Naive thymus-derived CD8-positive, alpha-beta T cell (primary cell): ENCODE results near the gene TULP4. TPM values are rescaled to one million over a fixed set of nuclear protein-coding genes. Genes with fewer than 3 reads are reported as not detected.

Source experiments
- ATAC-seq, 2 donors: fragments of 150-1000 bp; cut with Tn5 transposase in 1 of 2; sonication (Bioruptor Pico), chemical (Tn5 transposase) in 1 of 2; 1 replicate in 1 of 2; 2 replicates in 1 of 2; pipeline ENCODE4 v1.10.0; 2021; ENCODE audit warnings: mild to moderate bottlenecking in 2 of 2, moderate library complexity in 2 of 2
- POLR2A ChIA-PET: fragments of 350-600 bp; sonication (Branson Sonifier 250); formaldehyde crosslinking; loops from one replicate; lab custom pipeline; 2021; ENCODE audit warnings: antibody characterized with exemption; lab: Charles Lee
- DNase-seq, 10 donors: peaks; one replicate each; pipeline versions ENCODE4 v3.0.0 to v3.0.0-alpha.2; 2020 to 2022
- H3K27ac Mint-ChIP-seq, 10 donors: one replicate each; pipeline ENCODE4 v1.8.0; 2020 to 2022; ENCODE audit warnings: mild to moderate bottlenecking in 10 of 10, mixed read lengths in 10 of 10, moderate library complexity in 4 of 10, inconsistent platforms in 1 of 10
- H3K27me3 Mint-ChIP-seq, 5 donors: one replicate each; pipeline ENCODE4 v1.8.0; 2021 to 2022; ENCODE audit warnings: mixed read lengths in 5 of 5
- H3K36me3 Mint-ChIP-seq, 3 donors: one replicate each; pipeline ENCODE4 v1.8.0; 2020 to 2022; ENCODE audit warnings: mixed read lengths in 3 of 3, mild to moderate bottlenecking in 2 of 3, inconsistent platforms in 1 of 3
- H3K4me1 Mint-ChIP-seq, 4 donors: one replicate each; pipeline ENCODE4 v1.8.0; 2021 to 2022; ENCODE audit warnings: mixed read lengths in 4 of 4
- H3K4me3 Mint-ChIP-seq, 10 donors: one replicate each; pipeline ENCODE4 v1.8.0; 2020 to 2022; ENCODE audit warnings: mild to moderate bottlenecking in 10 of 10, mixed read lengths in 10 of 10, moderate library complexity in 6 of 10, inconsistent platforms in 1 of 10
- H3K9me3 Mint-ChIP-seq, 9 donors: one replicate each; pipeline ENCODE4 v1.8.0; 2020 to 2022; ENCODE audit warnings: mixed read lengths in 9 of 9, mild to moderate bottlenecking in 3 of 9, inconsistent platforms in 1 of 9, moderate library complexity in 1 of 9
- polyA plus RNA-seq, 3 donors: library from polyadenylated mRNA; unstranded; fragments of 300-500 nt; fragmentation: Illumina TruSeq; gene quantifications; one replicate each; pipeline ENCODE4 v1.2.3, GENCODE V29; 2021
- total RNA-seq, 8 experiments: library from RNA in 2 of 8; stranded (reverse) in 2 of 8; gene quantifications; one replicate each; pipeline ENCODE4 v1.2.3 and lab custom pipeline; 2021 to 2026

The TULP4 gene
- total and polyA plus RNA-seq, 5 experiments from 2014 or later: 18.9 to 59.5 (median 25.8) TPM

GRCh38 chr6:158419339-158419909 lies 107.2 kb downstream of the TULP4 start:
- Mint-ChIP-seq H3K27ac (no peak overlapping the region), H3K9me3 (peaks cover 0 to 9% (median 4%) of the 10 kb centered on the region in 9 donors), H3K4me3 (no peak overlapping the region), H3K4me1 (no peaks in the 10 kb centered on the region), H3K36me3 (peaks cover 14 to 41% (median 20%) of the 10 kb centered on the region in 3 donors), H3K27me3 (no peaks in the 10 kb centered on the region)
- DNase-seq (no peak), ATAC-seq (no peak)
- POLR2A ChIA-PET: no interaction called here

- no peak for ATAC-seq
- Mint-ChIP-seq H3K36me3 (peaks cover 12 to 39% (median 19%) of the 10 kb centered on the region in 3 donors), H3K27me3 (no peaks in the 10 kb centered on the region), H3K9me3 (peaks cover 0 to 10% (median 6%) of the 10 kb centered on the region in 9 donors), H3K27ac (no peak overlapping the region), H3K4me1 (no peaks in the 10 kb centered on the region), H3K4me3 (no peak overlapping the region)
- POLR2A ChIA-PET: no interaction called here
- no peak for DNase-seq
Measured at GRCh38 chr6:158421381-158421780, 109.1 kb downstream of the TULP4 start.

- POLR2A ChIA-PET: no interaction called here
- H3K36me3 Mint-ChIP-seq: peaks cover 3 to 30% (median 12%) of the 10 kb centered on the region in 3 donors
- no peak overlapping the region for H3K27ac Mint-ChIP-seq
- H3K4me1 Mint-ChIP-seq: no peaks in the 10 kb centered on the region
- no peaks in the 10 kb centered on the region for H3K27me3 Mint-ChIP-seq
- H3K9me3 Mint-ChIP-seq: peaks cover 0 to 10% (median 2%) of the 10 kb centered on the region in 9 donors
- H3K4me3 Mint-ChIP-seq: no peak overlapping the region
- ATAC-seq (no peak), DNase-seq (no peak)
Measured at GRCh38 chr6:158422629-158423238, 110.5 kb downstream of the TULP4 start.

GRCh38 chr6:158431036-158431435 lies 118.8 kb downstream of the TULP4 start:
- H3K9me3 Mint-ChIP-seq: peaks cover 0 to 2% (median 0%) of the 10 kb centered on the region in 9 donors
- H3K36me3 Mint-ChIP-seq: peaks cover 6 to 34% (median 29%) of the 10 kb centered on the region in 3 donors
- H3K4me3 Mint-ChIP-seq: no peak overlapping the region
- ATAC-seq (no peak), DNase-seq (no peak)
- no peaks in the 10 kb centered on the region for H3K27me3 Mint-ChIP-seq
- POLR2A ChIA-PET: no interaction called here
- peaks cover 0 to 6% (median 0%) of the 10 kb centered on the region in 4 donors for H3K4me1 Mint-ChIP-seq
- no peak overlapping the region for H3K27ac Mint-ChIP-seq

GRCh38 chr6:158431560-158431959 lies 119.3 kb downstream of the TULP4 start:
- DNase-seq (no peak), ATAC-seq (no peak)
- H3K27me3 Mint-ChIP-seq: no peaks in the 10 kb centered on the region
- POLR2A ChIA-PET: no interaction called here
- peaks cover 5 to 35% (median 28%) of the 10 kb centered on the region in 3 donors for H3K36me3 Mint-ChIP-seq
- H3K4me1 Mint-ChIP-seq: peaks cover 0 to 6% (median 0%) of the 10 kb centered on the region in 4 donors
- no peak overlapping the region for H3K4me3 Mint-ChIP-seq
- no peaks in the 10 kb centered on the region for H3K9me3 Mint-ChIP-seq
- H3K27ac Mint-ChIP-seq: no peak overlapping the region

- Mint-ChIP-seq H3K4me1 (peaks cover 0 to 7% (median 5%) of the 10 kb centered on the region in 4 donors), H3K9me3 (no peaks in the 10 kb centered on the region), H3K27me3 (no peaks in the 10 kb centered on the region), H3K27ac (no peak overlapping the region), H3K36me3 (peaks cover 0 to 38% (median 7%) of the 10 kb centered on the region in 3 donors), H3K4me3 (no peak overlapping the region)
- no peak for DNase-seq
- POLR2A ChIA-PET: no interaction called here
- no peak for ATAC-seq
Measured at GRCh38 chr6:158437571-158437970, 125.3 kb downstream of the TULP4 start.

- Mint-ChIP-seq H3K4me3 (no peak overlapping the region), H3K27ac (no peak overlapping the region), H3K36me3 (peaks cover 0 to 41% (median 9%) of the 10 kb centered on the region in 3 donors), H3K4me1 (peaks cover 0 to 7% (median 5%) of the 10 kb centered on the region in 4 donors), H3K9me3 (no peaks in the 10 kb centered on the region), H3K27me3 (no peaks in the 10 kb centered on the region)
- ATAC-seq (no peak), DNase-seq (no peak)
- POLR2A ChIA-PET: no interaction called here
Measured at GRCh38 chr6:158438226-158438625, 126.0 kb downstream of the TULP4 start.

GRCh38 chr6:158439255-158439654 lies 127.0 kb downstream of the TULP4 start:
- no peaks in the 10 kb centered on the region for H3K27me3 Mint-ChIP-seq
- ATAC-seq (no peak), DNase-seq (no peak)
- no peak overlapping the region for H3K4me3 Mint-ChIP-seq
- H3K27ac Mint-ChIP-seq: no peak overlapping the region
- peaks cover 0 to 43% (median 12%) of the 10 kb centered on the region in 3 donors for H3K36me3 Mint-ChIP-seq
- POLR2A ChIA-PET: no interaction called here
- H3K9me3 Mint-ChIP-seq: no peaks in the 10 kb centered on the region
- peaks cover 0 to 7% (median 5%) of the 10 kb centered on the region in 4 donors for H3K4me1 Mint-ChIP-seq

- POLR2A ChIA-PET: no interaction called here
Measured at GRCh38 chr6:158441716-158442215, 129.5 kb downstream of the TULP4 start.

GRCh38 chr6:158442306-158442705 lies 130.0 kb downstream of the TULP4 start:
- Mint-ChIP-seq H3K9me3 (no peaks in the 10 kb centered on the region), H3K27me3 (no peaks in the 10 kb centered on the region), H3K36me3 (peaks cover 7 to 31% (median 14%) of the 10 kb centered on the region in 3 donors), H3K4me1 (peaks cover 0 to 7% (median 2%) of the 10 kb centered on the region in 4 donors), H3K27ac (no peak overlapping the region), H3K4me3 (no peak overlapping the region)
- POLR2A ChIA-PET: no interaction called here
- no peak for ATAC-seq
- DNase-seq: no peak

More at GRCh38 chr6:158441716-158442215, 129.5 kb downstream of the TULP4 start:
- no peaks in the 10 kb centered on the region for H3K27me3 Mint-ChIP-seq
- ATAC-seq (no peak), DNase-seq (no peak)
- H3K9me3 Mint-ChIP-seq: no peaks in the 10 kb centered on the region
- no peak overlapping the region for H3K4me3 Mint-ChIP-seq
- H3K36me3 Mint-ChIP-seq: peaks cover 7 to 31% (median 13%) of the 10 kb centered on the region in 3 donors
- peak overlapping the region in 2 of 10 donors; percentile 1 to 37 for H3K27ac Mint-ChIP-seq
- H3K4me1 Mint-ChIP-seq: peaks cover 0 to 7% (median 2%) of the 10 kb centered on the region in 4 donors

- no peak overlapping the region for H3K4me3 Mint-ChIP-seq
- POLR2A ChIA-PET: no interaction called here
- no peak overlapping the region for H3K27ac Mint-ChIP-seq
- ATAC-seq (no peak), DNase-seq (no peak)
- H3K4me1 Mint-ChIP-seq: no peaks in the 10 kb centered on the region
- peaks cover 7 to 38% (median 14%) of the 10 kb centered on the region in 3 donors for H3K36me3 Mint-ChIP-seq
- H3K9me3 Mint-ChIP-seq: no peaks in the 10 kb centered on the region
- no peaks in the 10 kb centered on the region for H3K27me3 Mint-ChIP-seq
Measured at GRCh38 chr6:158445426-158446085, 133.3 kb downstream of the TULP4 start.

GRCh38 chr6:158448856-158449255 lies 136.6 kb downstream of the TULP4 start:
- Mint-ChIP-seq H3K4me1 (no peaks in the 10 kb centered on the region), H3K9me3 (no peaks in the 10 kb centered on the region), H3K27me3 (no peaks in the 10 kb centered on the region), H3K27ac (no peak overlapping the region), H3K4me3 (no peak overlapping the region), H3K36me3 (peaks cover 7 to 37% (median 23%) of the 10 kb centered on the region in 3 donors)
- ATAC-seq (no peak), DNase-seq (no peak)
- POLR2A ChIA-PET: no interaction called here

GRCh38 chr6:158452191-158452590 lies 139.9 kb downstream of the TULP4 start:
- H3K4me1 Mint-ChIP-seq: no peaks in the 10 kb centered on the region
- H3K9me3 Mint-ChIP-seq: no peaks in the 10 kb centered on the region
- DNase-seq (no peak), ATAC-seq (no peak)
- no peak overlapping the region for H3K4me3 Mint-ChIP-seq
- H3K27ac Mint-ChIP-seq: no peak overlapping the region
- H3K36me3 Mint-ChIP-seq: peaks cover 5 to 56% (median 23%) of the 10 kb centered on the region in 3 donors
- POLR2A ChIA-PET: no interaction called here
- H3K27me3 Mint-ChIP-seq: no peaks in the 10 kb centered on the region
